ENCODE data around the gene SEC31A. TPM values are rescaled to one million over a fixed set of nuclear protein-coding genes. Genes with fewer than 3 reads are reported as not detected.

Gene SEC31A
- polyA plus RNA-seq, 1 donor = 175 TPM

Other genes starting within 250 kb of the SEC31A start
- 10.4 TPM for gene SCD5, start 92.4 kb downstream of the SEC31A start, polyA plus RNA-seq (ENCODE audit: insufficient read length)
- 8.2 TPM for gene THAP9, start 9.6 kb upstream of the SEC31A start, polyA plus RNA-seq (ENCODE audit: insufficient read length)
- 8.0 TPM for gene LIN54, start 119.7 kb upstream of the SEC31A start, polyA plus RNA-seq (ENCODE audit: insufficient read length)
- 62.7 TPM for gene COPS4, start 144.0 kb upstream of the SEC31A start, polyA plus RNA-seq (ENCODE audit: insufficient read length)
- 1.6 TPM for gene PLAC8, start 223.6 kb upstream of the SEC31A start, polyA plus RNA-seq (ENCODE audit: insufficient read length)

Measured in forelimb muscle (tissue), 1 donor.